Hindlimb muscle (tissue), 1 donor: ENCODE measurements around the gene SLAMF9. TPM values are rescaled to one million over a fixed set of nuclear protein-coding genes. Genes with fewer than 3 reads are reported as not detected.
A peak's percentile ranks its signal among the peaks of the same experiment; 100 is the strongest.

Source experiments
- DNase-seq: peaks from one replicate; pipeline ENCODE4 v3.0.0-alpha.2; 2013
- polyA plus RNA-seq: library from polyadenylated mRNA; unstranded; fragments of 120-200 nt; gene quantifications from one replicate; pipeline ENCODE4 v1.2.1, GENCODE V29; 2013; ENCODE audit not compliant: insufficient read length

SLAMF9 gene
- polyA plus RNA-seq, 1 donor = not detected

GRCh38 chr1:159974350-159974965 is 20.4 kb upstream of the SLAMF9 start:
- DNase-seq = no peak

GRCh38 chr1:159973350-159973940 is 19.4 kb upstream of the SLAMF9 start:
- no peak for DNase-seq

- no peak for DNase-seq
Measured at GRCh38 chr1:159972443-159973205, 18.6 kb upstream of the SLAMF9 start.

GRCh38 chr1:159970932-159971342 is 16.9 kb upstream of the SLAMF9 start:
- no peak for DNase-seq

GRCh38 chr1:159968901-159969300 is 14.9 kb upstream of the SLAMF9 start:
- DNase-seq = no peak

GRCh38 chr1:159965263-159965662 is 11.2 kb upstream of the SLAMF9 start:
- DNase-seq = no peak

- no peak for DNase-seq
Measured at GRCh38 chr1:159964144-159964543, 10.1 kb upstream of the SLAMF9 start.

- DNase-seq = no peak
Measured at GRCh38 chr1:159962176-159962575, 8.1 kb upstream of the SLAMF9 start.

- DNase-seq = no peak
Measured at GRCh38 chr1:159961636-159962035, 7.6 kb upstream of the SLAMF9 start.

GRCh38 chr1:159960721-159961381 is 6.8 kb upstream of the SLAMF9 start:
- DNase-seq = peak; percentile 62

- no peak for DNase-seq
Measured at GRCh38 chr1:159959451-159959850, 5.4 kb upstream of the SLAMF9 start.

- no peak for DNase-seq
Measured at GRCh38 chr1:159958719-159959380, 4.8 kb upstream of the SLAMF9 start.

GRCh38 chr1:159957824-159958268 is 3.8 kb upstream of the SLAMF9 start:
- no peak for DNase-seq

GRCh38 chr1:159955456-159955855 is 1.4 kb upstream of the SLAMF9 start:
- no peak for DNase-seq

GRCh38 chr1:159952932-159953331 is 1.1 kb downstream of the SLAMF9 start:
- DNase-seq = no peak

- DNase-seq = no peak
Measured at GRCh38 chr1:159951551-159951950, 2.5 kb downstream of the SLAMF9 start.

GRCh38 chr1:159951016-159951415 is 3.0 kb downstream of the SLAMF9 start:
- no peak for DNase-seq

GRCh38 chr1:159949981-159950381 is 4.1 kb downstream of the SLAMF9 start:
- DNase-seq = no peak

GRCh38 chr1:159949123-159949522 is 4.9 kb downstream of the SLAMF9 start:
- DNase-seq = no peak

GRCh38 chr1:159947942-159948341 is 6.1 kb downstream of the SLAMF9 start:
- DNase-seq = no peak

- no peak for DNase-seq
Measured at GRCh38 chr1:159946242-159947187, 7.5 kb downstream of the SLAMF9 start.
